DOHH2 (cell line): ENCODE results near the gene KRT31.

Source experiments
- H3F3A ChIP-seq: fragments of 200-600 bp; sonication (generic), shearing (Covaris generic); 2 replicates; pipeline ENCODE4 v1.6.0; 2016; ENCODE audit warnings: antibody characterized with exemption, mild to moderate bottlenecking; ENCODE audit not compliant: control insufficient read depth, insufficient read depth
- H3K27ac ChIP-seq: fragments of 200-600 bp; sonication (generic); 2 replicates; pipeline ENCODE4 v1.5.1; 2014; ENCODE audit warnings: low read depth, mild to moderate bottlenecking, low read length, moderate library complexity
- H3K27me3 ChIP-seq: fragments of 200-600 bp; sonication (generic); 2 replicates; pipeline ENCODE4 v1.6.1; 2014; ENCODE audit warnings: mild to moderate bottlenecking, low read length, mixed read lengths; ENCODE audit not compliant: control insufficient read depth
- H3K36me3 ChIP-seq: fragments of 200-600 bp; sonication (generic); 2 replicates; pipeline ENCODE4 v1.6.1; 2014; ENCODE audit warnings: mild to moderate bottlenecking, low read length, moderate library complexity, mixed read lengths; ENCODE audit not compliant: control insufficient read depth
- H3K4me1 ChIP-seq: fragments of 200-600 bp; sonication (generic); 2 replicates; pipeline ENCODE4 v1.6.1; 2014; ENCODE audit warnings: mild to moderate bottlenecking, low read length, mixed read lengths; ENCODE audit not compliant: control insufficient read depth
- H3K4me2 ChIP-seq: fragments of 200-600 bp; sonication (generic); 2 replicates; pipeline ENCODE4 v1.6.0; 2014; ENCODE audit warnings: mild to moderate bottlenecking, low read length, moderate library complexity
- H3K4me3 ChIP-seq: fragments of 200-600 bp; sonication (generic); 2 replicates; pipeline ENCODE4 v1.5.1; 2014; ENCODE audit warnings: mild to moderate bottlenecking, low read length, mixed read lengths
- H3K79me2 ChIP-seq: fragments of 200-600 bp; sonication (generic); 2 replicates; pipeline ENCODE4 v1.6.1; 2014; ENCODE audit warnings: mild to moderate bottlenecking, low read length, mixed read lengths; ENCODE audit not compliant: control insufficient read depth
- H3K9me2 ChIP-seq: fragments of 200-600 bp; sonication (generic); replicated peaks from 2 replicates; pipeline ENCODE4 v1.6.1; 2014; ENCODE audit warnings: mild to moderate bottlenecking, low read length, mixed read lengths; ENCODE audit not compliant: control insufficient read depth
- H3K9me3 ChIP-seq: fragments of 200-600 bp; sonication (generic); 2 replicates; pipeline ENCODE4 v1.6.1; 2014; ENCODE audit warnings: antibody characterized with exemption, low read length, mixed read lengths; ENCODE audit not compliant: control insufficient read depth, insufficient read depth
- H4K20me1 ChIP-seq: fragments of 200-600 bp; sonication (generic); 2 replicates; pipeline ENCODE4 v1.6.0; 2014; ENCODE audit warnings: low read depth, mild to moderate bottlenecking, antibody characterized with exemption, low read length, moderate library complexity; ENCODE audit not compliant: control insufficient read depth, insufficient read depth
- CTCF ChIP-seq: fragments of 200-600 bp; sonication (generic); IDR thresholded peaks from one replicate; pipeline ENCODE4 v1.5.1; 2014; ENCODE audit warnings: antibody characterized with exemption, mild to moderate bottlenecking, low read depth, low read length; ENCODE audit not compliant: poor library complexity, severe bottlenecking
- EZH2phosphoT487 ChIP-seq: fragments of 200-600 bp; sonication (generic); IDR thresholded peaks from 2 replicates; pipeline ENCODE4 v1.6.1; 2017; ENCODE audit warnings: borderline replicate concordance, mild to moderate bottlenecking, antibody characterized with exemption, low read length, moderate library complexity, mixed read lengths

Gene KRT31

DNA sequence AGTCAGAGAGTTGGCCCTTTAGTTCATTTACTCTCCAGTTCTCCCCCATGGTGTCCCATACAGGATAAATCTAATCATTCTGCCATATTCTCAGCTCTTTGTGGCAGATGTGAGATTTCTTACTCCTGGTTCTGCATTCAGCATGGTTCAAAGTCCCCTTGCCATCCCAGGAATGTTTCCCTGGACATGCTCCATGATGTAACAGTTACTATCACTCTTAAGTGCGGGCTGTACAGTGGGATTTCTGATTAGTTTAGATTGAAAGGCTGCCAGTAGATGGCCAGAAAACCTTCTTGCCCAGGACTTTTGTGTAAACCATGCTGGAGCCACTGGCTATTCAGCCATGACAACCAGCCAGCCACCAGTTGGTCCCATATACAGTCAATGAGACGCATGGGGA is 16.6 kb upstream of the KRT31 start:
- no peaks in the 10 kb centered on the region for H3F3A ChIP-seq
- H3K9me2 ChIP-seq = no peaks in the 10 kb centered on the region
- H3K4me1 ChIP-seq = no peaks in the 10 kb centered on the region
- no peak overlapping the region for H3K4me3 ChIP-seq
- H3K79me2 ChIP-seq = no peaks in the 10 kb centered on the region
- H3K9me3 ChIP-seq = no peaks in the 10 kb centered on the region
- H3K4me2 ChIP-seq = no peak overlapping the region
- no peaks in the 10 kb centered on the region for H3K27me3 ChIP-seq
- no peaks in the 10 kb centered on the region for H4K20me1 ChIP-seq
- TF ChIP-seq EZH2phosphoT487 = no peak
- TF ChIP-seq CTCF = no peak
- no peak overlapping the region for H3K27ac ChIP-seq
- H3K36me3 ChIP-seq = no peaks in the 10 kb centered on the region

DNA sequence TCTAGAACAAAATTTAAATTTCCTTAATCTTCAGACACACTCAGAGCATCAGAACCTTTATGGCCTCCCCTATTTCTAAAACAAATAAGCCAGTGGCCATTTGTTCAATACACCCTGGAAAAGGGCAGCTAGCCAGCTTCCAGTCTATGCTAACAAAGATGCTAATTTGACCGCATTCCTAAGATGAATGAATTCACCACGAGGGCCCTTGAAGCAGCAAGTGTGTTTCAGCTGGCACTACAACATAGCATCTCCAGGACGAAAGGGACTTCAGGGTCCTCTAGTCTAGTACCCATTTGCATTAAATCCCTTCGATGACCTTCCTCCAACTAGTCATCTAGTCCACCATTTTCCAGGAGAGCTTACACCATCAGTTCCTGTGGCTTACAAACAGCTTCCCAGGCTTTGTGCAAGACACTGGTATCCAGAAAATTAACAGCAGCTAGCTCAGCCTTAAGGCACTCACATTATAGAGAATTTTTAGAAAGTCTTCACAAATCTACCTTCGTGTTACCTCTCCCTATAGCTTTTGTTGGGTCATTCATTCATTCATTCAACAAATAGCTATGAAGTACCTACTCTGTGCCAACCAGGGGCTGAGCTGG is 16.0 kb upstream of the KRT31 start:
- Histone ChIP-seq H3K79me2 (no peaks in the 10 kb centered on the region), H3K9me3 (no peaks in the 10 kb centered on the region), H3F3A (no peaks in the 10 kb centered on the region), H3K27ac (no peak overlapping the region), H3K4me1 (no peaks in the 10 kb centered on the region), H3K36me3 (no peaks in the 10 kb centered on the region), H3K9me2 (no peaks in the 10 kb centered on the region), H3K4me2 (no peak overlapping the region), H4K20me1 (no peaks in the 10 kb centered on the region), H3K27me3 (no peaks in the 10 kb centered on the region), H3K4me3 (no peak overlapping the region)
- TF ChIP-seq CTCF = no peak
- no peak for TF ChIP-seq EZH2phosphoT487

GRCh38 chr17:41411072-41411840 is 13.8 kb upstream of the KRT31 start:
- Histone ChIP-seq H3K79me2 (no peaks in the 10 kb centered on the region), H4K20me1 (no peaks in the 10 kb centered on the region), H3K27me3 (no peaks in the 10 kb centered on the region), H3K36me3 (no peaks in the 10 kb centered on the region), H3K4me2 (no peak overlapping the region), H3K9me3 (no peaks in the 10 kb centered on the region), H3K4me1 (no peaks in the 10 kb centered on the region), H3F3A (no peaks in the 10 kb centered on the region), H3K27ac (no peak overlapping the region), H3K9me2 (no peaks in the 10 kb centered on the region), H3K4me3 (no peak overlapping the region)
- no peak for TF ChIP-seq EZH2phosphoT487
- no peak for TF ChIP-seq CTCF
